ENCODE results near the gene MFSD6. TPM values are rescaled to one million over a fixed set of nuclear protein-coding genes. Genes with fewer than 3 reads are reported as not detected.
A peak's percentile ranks its signal among the peaks of the same experiment; 100 is the strongest.

Gene MFSD6
- polyA plus RNA-seq, 3 donors: 8.8 to 15.7 (median 12.9) TPM

GRCh38 chr2:190380962-190381412 is 27.2 kb upstream of the MFSD6 start:
- no peak overlapping the region for H2AFZ ChIP-seq (ENCODE audit: insufficient read depth, low read depth, low read length, poor library complexity, severe bottlenecking)
- 0% methylated on average over 1 of the region's 5 CpGs for WGBS (ENCODE audit: insufficient coverage)
- intact Hi-C loops (cut with micrococcal nuclease): no loop called here
- peaks cover 0 to 3% (median 0%) of the 10 kb centered on the region in 7 donors for H3K9me3 Mint-ChIP-seq
- H3K36me3 Mint-ChIP-seq: no peaks in the 10 kb centered on the region
- no peak for DNase-seq
- no peaks in the 10 kb centered on the region for H3K79me2 ChIP-seq (ENCODE audit: insufficient read depth, low read length)
- no peak overlapping the region for H3K4me3 Mint-ChIP-seq
- no peak overlapping the region for H3K4me3 ChIP-seq (replicated peaks in 1 of 3; ENCODE audit: low read depth in 2 of 3, low read length in 3 of 3)
- no peaks in the 10 kb centered on the region for H3K9me3 ChIP-seq (replicated peaks in 1 of 2; ENCODE audit: control insufficient read depth in 1 of 2, insufficient read depth in 1 of 2, low read length in 2 of 2)
- no peaks in the 10 kb centered on the region for H3K27me3 ChIP-seq (ENCODE audit: control insufficient read depth in 2 of 2, insufficient read depth in 2 of 2, low read length in 2 of 2)
- no peaks in the 10 kb centered on the region for H3K4me1 ChIP-seq (ENCODE audit: control insufficient read depth in 1 of 2, insufficient read depth in 2 of 2, low read length in 2 of 2)
- H4K20me1 ChIP-seq (ENCODE audit: insufficient read depth, low read length): no peaks in the 10 kb centered on the region
- H3K9ac ChIP-seq (ENCODE audit: insufficient read depth, low read length, poor library complexity, severe bottlenecking): no peak overlapping the region
- H3K27ac Mint-ChIP-seq: no peak overlapping the region
- TF ChIP-seq, protein P1, sequence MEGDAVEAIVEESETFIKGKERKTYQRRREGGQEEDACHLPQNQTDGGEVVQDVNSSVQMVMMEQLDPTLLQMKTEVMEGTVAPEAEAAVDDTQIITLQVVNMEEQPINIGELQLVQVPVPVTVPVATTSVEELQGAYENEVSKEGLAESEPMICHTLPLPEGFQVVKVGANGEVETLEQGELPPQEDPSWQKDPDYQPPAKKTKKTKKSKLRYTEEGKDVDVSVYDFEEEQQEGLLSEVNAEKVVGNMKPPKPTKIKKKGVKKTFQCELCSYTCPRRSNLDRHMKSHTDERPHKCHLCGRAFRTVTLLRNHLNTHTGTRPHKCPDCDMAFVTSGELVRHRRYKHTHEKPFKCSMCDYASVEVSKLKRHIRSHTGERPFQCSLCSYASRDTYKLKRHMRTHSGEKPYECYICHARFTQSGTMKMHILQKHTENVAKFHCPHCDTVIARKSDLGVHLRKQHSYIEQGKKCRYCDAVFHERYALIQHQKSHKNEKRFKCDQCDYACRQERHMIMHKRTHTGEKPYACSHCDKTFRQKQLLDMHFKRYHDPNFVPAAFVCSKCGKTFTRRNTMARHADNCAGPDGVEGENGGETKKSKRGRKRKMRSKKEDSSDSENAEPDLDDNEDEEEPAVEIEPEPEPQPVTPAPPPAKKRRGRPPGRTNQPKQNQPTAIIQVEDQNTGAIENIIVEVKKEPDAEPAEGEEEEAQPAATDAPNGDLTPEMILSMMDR (IDR thresholded peaks at IDR 0.05): no peak
- H3K36me3 ChIP-seq (replicated peaks in 1 of 2; ENCODE audit: control insufficient read depth in 1 of 2, insufficient read depth in 2 of 2, low read length in 2 of 2): no peaks in the 10 kb centered on the region
- no peak overlapping the region for H3K27ac ChIP-seq (ENCODE audit: low read depth in 1 of 2, low read length in 2 of 2)
- peaks cover 3% of the 10 kb centered on the region for H3K4me1 Mint-ChIP-seq
- peaks cover 0 to 4% (median 1%) of the 10 kb centered on the region in 3 donors for H3K27me3 Mint-ChIP-seq (ENCODE audit: low read depth in 3 of 3)
- no peak overlapping the region for H3K4me2 ChIP-seq (replicated peaks; ENCODE audit: extremely low read depth, low read length, poor library complexity, severe bottlenecking)

DNA sequence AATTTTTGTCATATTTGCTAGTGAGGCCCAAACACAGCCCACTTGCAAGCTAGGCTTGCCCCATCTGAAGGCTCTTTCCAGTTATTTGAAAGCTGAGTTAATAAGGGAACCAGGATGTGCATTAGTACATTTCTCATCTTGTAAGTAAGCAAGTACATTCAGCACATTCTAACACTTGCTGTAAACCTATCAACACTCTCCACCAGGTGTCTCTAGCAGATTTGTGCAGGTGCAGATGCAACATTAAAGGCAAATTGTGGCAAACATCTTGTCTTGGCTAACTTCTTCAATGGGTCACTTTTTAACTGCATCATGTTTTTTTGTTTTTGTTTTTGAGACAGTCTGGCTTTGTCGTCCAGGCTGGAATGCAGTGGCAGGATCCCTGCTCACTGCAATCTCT is 25.3 kb upstream of the MFSD6 start:
- no peak overlapping the region for H3K4me3 Mint-ChIP-seq
- H3K4me1 Mint-ChIP-seq: peaks cover 3% of the 10 kb centered on the region
- WGBS (ENCODE audit: insufficient coverage): no CpG with 5 or more reads among the region's 1 CpG

More for the DNA sequence above, 25.3 kb upstream of the MFSD6 start:
- intact Hi-C loops (cut with micrococcal nuclease): no loop called here
- H3K36me3 ChIP-seq (replicated peaks in 1 of 2; ENCODE audit: control insufficient read depth in 1 of 2, insufficient read depth in 2 of 2, low read length in 2 of 2): no peaks in the 10 kb centered on the region
- H3K27ac ChIP-seq (ENCODE audit: low read depth in 1 of 2, low read length in 2 of 2): no peak overlapping the region
- no peak overlapping the region for H3K4me3 ChIP-seq (replicated peaks in 1 of 3; ENCODE audit: low read depth in 2 of 3, low read length in 3 of 3)
- peaks cover 0 to 2% (median 0%) of the 10 kb centered on the region in 7 donors for H3K9me3 Mint-ChIP-seq
- no peaks in the 10 kb centered on the region for H3K4me1 ChIP-seq (ENCODE audit: control insufficient read depth in 1 of 2, insufficient read depth in 2 of 2, low read length in 2 of 2)
- no peak overlapping the region for H2AFZ ChIP-seq (ENCODE audit: insufficient read depth, low read depth, low read length, poor library complexity, severe bottlenecking)
- no peaks in the 10 kb centered on the region for H4K20me1 ChIP-seq (ENCODE audit: insufficient read depth, low read length)
- no peak overlapping the region for H3K4me2 ChIP-seq (replicated peaks; ENCODE audit: extremely low read depth, low read length, poor library complexity, severe bottlenecking)
- TF ChIP-seq, protein P1 (IDR thresholded peaks at IDR 0.05): no peak
- no peaks in the 10 kb centered on the region for H3K27me3 ChIP-seq (ENCODE audit: control insufficient read depth in 2 of 2, insufficient read depth in 2 of 2, low read length in 2 of 2)
- DNase-seq: peak in 2 of 3 donors; percentile 15 to 30
- no peaks in the 10 kb centered on the region for H3K79me2 ChIP-seq (ENCODE audit: insufficient read depth, low read length)
- H3K27ac Mint-ChIP-seq: no peak overlapping the region
- H3K36me3 Mint-ChIP-seq: no peaks in the 10 kb centered on the region
- peaks cover 0 to 4% (median 0%) of the 10 kb centered on the region in 3 donors for H3K27me3 Mint-ChIP-seq (ENCODE audit: low read depth in 3 of 3)
- no peaks in the 10 kb centered on the region for H3K9me3 ChIP-seq (replicated peaks in 1 of 2; ENCODE audit: control insufficient read depth in 1 of 2, insufficient read depth in 1 of 2, low read length in 2 of 2)
- H3K9ac ChIP-seq (ENCODE audit: insufficient read depth, low read length, poor library complexity, severe bottlenecking): no peak overlapping the region
